HG03025 (cell line): ENCODE measurements around the gene ATXN3.
"Not testable (repeated sequence)": the region's sequence is repeated elsewhere in the genome, so short reads cannot be mapped to it uniquely, and the experiment has no call there.

Experiments
- ATAC-seq: cut with Tn5 transposase; IDR thresholded peaks from one replicate; pipeline ENCODE4 v1.9.1; 2021; ENCODE audit warnings: mild to moderate bottlenecking, moderate library complexity; ENCODE audit not compliant: unreplicated experiment, low FRiP score

ATXN3 gene

GRCh38 chr14:92088494-92088893 is 17.9 kb downstream of the ATXN3 start:
- ATAC-seq: no peak

- ATAC-seq: no peak
Measured at GRCh38 chr14:92074555-92074954, 31.8 kb downstream of the ATXN3 start.

GRCh38 chr14:92058006-92058917 is 48.1 kb downstream of the ATXN3 start:
- no peak for ATAC-seq

GRCh38 chr14:92049781-92050180 is 56.6 kb downstream of the ATXN3 start:
- ATAC-seq: no peak

- not testable (repeated sequence) for ATAC-seq
Measured at GRCh38 chr14:92049221-92049620, 57.2 kb downstream of the ATXN3 start.

GRCh38 chr14:92045904-92046303 is 60.5 kb downstream of the ATXN3 start:
- ATAC-seq: not testable (repeated sequence)

GRCh38 chr14:92041766-92042165 is 64.6 kb downstream of the ATXN3 start:
- not testable (repeated sequence) for ATAC-seq

- no peak for ATAC-seq
Measured at GRCh38 chr14:92041203-92041602, 65.2 kb downstream of the ATXN3 start.

- ATAC-seq: no peak
Measured at GRCh38 chr14:92040431-92041051, 65.8 kb downstream of the ATXN3 start.

- peak; percentile 95 for ATAC-seq
Measured at GRCh38 chr14:92039719-92040430, 66.5 kb downstream of the ATXN3 start, which contains the start of gene TRIP11. Gene TRIP11, minus strand, starts transcription at chr14:92040059. Its CDS starts 374 bp downstream, at chr14:92039685.

- ATAC-seq: peak; percentile 19
Measured at GRCh38 chr14:92039063-92039718, 67.2 kb downstream of the ATXN3 start.

- no peak for ATAC-seq
Measured at GRCh38 chr14:92037989-92038388, 68.4 kb downstream of the ATXN3 start.

GRCh38 chr14:92035890-92036289 is 70.5 kb downstream of the ATXN3 start:
- no peak for ATAC-seq

GRCh38 chr14:92033906-92034687 is 72.3 kb downstream of the ATXN3 start:
- ATAC-seq: no peak

- no peak for ATAC-seq
Measured at GRCh38 chr14:92033433-92033832, 72.9 kb downstream of the ATXN3 start.

GRCh38 chr14:92026548-92027190 is 79.7 kb downstream of the ATXN3 start:
- ATAC-seq: no peak

GRCh38 chr14:92022036-92022435 is 84.3 kb downstream of the ATXN3 start:
- ATAC-seq: no peak

GRCh38 chr14:92021523-92021922 is 84.9 kb downstream of the ATXN3 start:
- no peak for ATAC-seq

- ATAC-seq: no peak
Measured at GRCh38 chr14:92014040-92014439, 92.3 kb downstream of the ATXN3 start.
